Adrenal gland (tissue), 5 donors: ENCODE measurements around the gene ADARB2.

Source experiments
- POLR2A ChIP-seq, 2 donors: fragments of 450-650 bp; IDR thresholded peaks; one replicate each; pipeline ENCODE4 v1.6.1; 2017; ENCODE audit warnings: antibody characterized with exemption in 2 of 2, mild to moderate bottlenecking in 2 of 2, moderate library complexity in 1 of 2
- TF ChIP-seq, protein P1 (sequence below), 6 experiments: fragments of 450-650 bp in 4 of 6; fragments of 200-600 bp in 2 of 6; sonication (generic) in 1 of 6; IDR thresholded peaks; 1 replicate in 5 of 6; 2 replicates in 1 of 6; pipeline versions ENCODE4 v1.5.1 to v1.8.0; 2016 to 2021; ENCODE audit warnings: antibody characterized with exemption in 6 of 6, mild to moderate bottlenecking in 2 of 6, moderate library complexity in 1 of 6
- donor health status: DM: no; HTN: no; CAD: no.

GRCh38 chr10:1270906-1271305, 466.4 kb downstream of the ADARB2 start:
- TF ChIP-seq, protein P1, sequence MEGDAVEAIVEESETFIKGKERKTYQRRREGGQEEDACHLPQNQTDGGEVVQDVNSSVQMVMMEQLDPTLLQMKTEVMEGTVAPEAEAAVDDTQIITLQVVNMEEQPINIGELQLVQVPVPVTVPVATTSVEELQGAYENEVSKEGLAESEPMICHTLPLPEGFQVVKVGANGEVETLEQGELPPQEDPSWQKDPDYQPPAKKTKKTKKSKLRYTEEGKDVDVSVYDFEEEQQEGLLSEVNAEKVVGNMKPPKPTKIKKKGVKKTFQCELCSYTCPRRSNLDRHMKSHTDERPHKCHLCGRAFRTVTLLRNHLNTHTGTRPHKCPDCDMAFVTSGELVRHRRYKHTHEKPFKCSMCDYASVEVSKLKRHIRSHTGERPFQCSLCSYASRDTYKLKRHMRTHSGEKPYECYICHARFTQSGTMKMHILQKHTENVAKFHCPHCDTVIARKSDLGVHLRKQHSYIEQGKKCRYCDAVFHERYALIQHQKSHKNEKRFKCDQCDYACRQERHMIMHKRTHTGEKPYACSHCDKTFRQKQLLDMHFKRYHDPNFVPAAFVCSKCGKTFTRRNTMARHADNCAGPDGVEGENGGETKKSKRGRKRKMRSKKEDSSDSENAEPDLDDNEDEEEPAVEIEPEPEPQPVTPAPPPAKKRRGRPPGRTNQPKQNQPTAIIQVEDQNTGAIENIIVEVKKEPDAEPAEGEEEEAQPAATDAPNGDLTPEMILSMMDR (IDR thresholded peaks at IDR 0.05): no peak
- no peak for TF ChIP-seq POLR2A (IDR thresholded peaks at IDR 0.05)
